Central memory CD8-positive, alpha-beta T cell (primary cell): ENCODE results near the gene AQP3.
"Not testable (repeated sequence)": the region's sequence is repeated elsewhere in the genome, so short reads cannot be mapped to it uniquely, and the experiment has no call there.

Experiments
- ATAC-seq: fragments of 150-1000 bp; cut with Tn5 transposase; replicated peaks from 2 replicates; pipeline ENCODE4 v1.10.0; 2022; ENCODE audit warnings: mild to moderate bottlenecking, moderate FRiP score, moderate number of reproducible peaks; ENCODE audit not compliant: poor library complexity, severe bottlenecking; ENCODE audit errors: extremely low read depth
- DNase-seq, 2 donors: peaks; one replicate each; pipeline ENCODE4 v3.0.0; 2021; ENCODE audit warnings: low spot score in 2 of 2
- H3K27ac Mint-ChIP-seq: one replicate; pipeline ENCODE4 v1.8.0; 2022; ENCODE audit warnings: low read depth, mild to moderate bottlenecking, moderate library complexity, mixed read lengths
- H3K27me3 Mint-ChIP-seq: one replicate; pipeline ENCODE4 v1.8.0; 2022; ENCODE audit warnings: mixed read lengths
- H3K36me3 Mint-ChIP-seq: one replicate; pipeline ENCODE4 v1.8.0; 2022; ENCODE audit warnings: mild to moderate bottlenecking, moderate library complexity, mixed read lengths; ENCODE audit not compliant: insufficient read depth
- H3K4me1 Mint-ChIP-seq: one replicate; pipeline ENCODE4 v1.8.0; 2022; ENCODE audit warnings: mixed read lengths
- H3K4me3 Mint-ChIP-seq: one replicate; pipeline ENCODE4 v1.8.0; 2022; ENCODE audit warnings: mild to moderate bottlenecking, moderate library complexity, mixed read lengths
- H3K9me3 Mint-ChIP-seq: one replicate; pipeline ENCODE4 v1.8.0; 2022; ENCODE audit warnings: mixed read lengths

AQP3 gene

DNA sequence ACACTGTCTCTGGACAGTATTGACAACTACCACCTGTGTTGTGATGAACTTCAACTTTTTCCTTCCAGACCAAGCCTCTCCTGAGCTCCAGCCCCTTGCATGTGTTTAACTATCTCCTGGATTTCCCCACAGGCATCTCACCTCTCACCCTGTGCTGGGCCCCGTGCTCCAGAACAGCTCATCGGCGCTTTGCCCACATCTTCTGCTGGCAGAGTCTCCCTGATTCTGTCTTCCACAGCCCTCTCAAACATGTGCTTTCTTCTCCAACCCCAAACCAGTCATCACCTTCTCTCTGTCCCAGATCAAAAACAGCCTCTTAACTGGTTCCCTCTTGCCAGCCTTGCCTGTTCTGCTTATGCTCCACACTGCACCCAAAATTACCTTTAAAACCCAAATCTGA lies 53.4 kb downstream of the AQP3 start:
- peaks cover 25% of the 10 kb centered on the region for H3K27me3 Mint-ChIP-seq
- ATAC-seq, H3K4me1 Mint-ChIP-seq, H3K4me3 Mint-ChIP-seq, H3K9me3 Mint-ChIP-seq, H3K27ac Mint-ChIP-seq, H3K36me3 Mint-ChIP-seq, DNase-seq: not testable (repeated sequence)

DNA sequence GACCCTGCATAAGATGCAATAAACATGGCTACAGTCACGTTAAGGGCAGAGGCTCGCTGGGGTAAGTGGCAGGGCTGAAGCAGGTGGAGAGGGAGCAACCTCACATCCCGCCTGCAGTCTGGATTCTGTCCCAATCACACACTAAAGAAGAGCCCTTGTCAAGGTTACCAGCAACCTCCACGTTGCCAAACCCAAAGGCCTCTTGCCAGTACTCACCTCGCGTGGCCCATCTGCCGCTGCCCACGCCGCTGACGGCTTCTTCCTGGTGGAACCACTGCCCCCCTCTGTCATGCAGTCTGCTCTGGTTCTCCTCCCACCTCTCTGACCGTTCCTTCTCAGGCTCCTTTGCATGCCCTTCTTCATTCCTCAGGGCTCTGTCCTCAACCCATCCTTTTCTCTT lies 53.8 kb downstream of the AQP3 start:
- ATAC-seq: no peak
- Mint-ChIP-seq H3K27me3 (peaks cover 26% of the 10 kb centered on the region), H3K9me3 (no peaks in the 10 kb centered on the region), H3K27ac (no peak overlapping the region), H3K36me3 (no peaks in the 10 kb centered on the region), H3K4me1 (no peaks in the 10 kb centered on the region), H3K4me3 (no peak overlapping the region)
- DNase-seq: no peak

DNA sequence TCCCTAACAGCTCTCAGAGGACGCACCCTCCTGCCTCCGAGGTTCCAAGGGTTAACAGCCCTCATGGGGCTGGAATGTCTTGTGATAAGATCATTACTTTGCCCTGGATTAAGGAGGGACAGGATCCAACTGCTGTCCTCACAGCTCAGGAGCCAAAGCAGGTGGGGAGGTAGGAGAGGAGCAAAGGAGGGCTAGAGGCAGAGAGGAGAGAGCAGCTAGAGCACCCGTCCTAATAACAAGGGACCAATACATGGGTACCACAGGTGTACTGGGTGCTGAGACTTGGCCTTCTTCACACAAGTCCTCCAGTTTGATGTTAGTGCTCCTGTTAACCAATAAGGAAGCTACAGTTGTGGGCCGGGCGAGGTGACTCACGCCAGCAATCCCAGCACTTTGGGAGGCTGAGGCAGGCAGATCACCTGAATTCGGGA lies 54.8 kb downstream of the AQP3 start:
- H3K36me3 Mint-ChIP-seq, H3K4me1 Mint-ChIP-seq, H3K9me3 Mint-ChIP-seq, DNase-seq, ATAC-seq, H3K27ac Mint-ChIP-seq, H3K4me3 Mint-ChIP-seq: not testable (repeated sequence)
- H3K27me3 Mint-ChIP-seq: peaks cover 36% of the 10 kb centered on the region
